Measurements from ENCODE around the gene EXOG. TPM values are rescaled to one million over a fixed set of nuclear protein-coding genes. Genes with fewer than 3 reads are reported as not detected.

Gene EXOG
- total RNA-seq, 1 donor from 2014 or later, result 11.2 TPM

DNA sequence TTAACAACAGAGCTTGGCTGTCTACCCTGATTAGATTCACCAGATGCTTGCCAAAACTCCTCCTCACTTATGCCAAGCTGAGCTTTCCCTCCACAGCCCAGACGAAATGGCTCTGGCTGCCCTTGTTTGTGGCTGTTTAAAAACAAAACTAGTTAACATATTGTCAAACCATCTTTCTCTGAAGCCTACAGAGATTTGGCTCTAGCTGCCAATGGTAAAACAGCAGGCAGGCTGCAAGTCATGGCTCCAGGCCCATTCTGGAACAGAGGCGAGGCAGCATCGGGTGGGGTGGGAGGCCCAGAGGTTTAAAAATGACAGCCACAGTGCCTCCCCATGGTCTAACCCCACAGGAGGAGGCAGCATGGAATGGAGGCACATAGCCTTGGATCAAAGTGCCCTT, 77.4 kb downstream of the EXOG start:
- no peaks in the 10 kb centered on the region for H3K27me3 ChIP-seq
- TF ChIP-seq, protein P1, sequence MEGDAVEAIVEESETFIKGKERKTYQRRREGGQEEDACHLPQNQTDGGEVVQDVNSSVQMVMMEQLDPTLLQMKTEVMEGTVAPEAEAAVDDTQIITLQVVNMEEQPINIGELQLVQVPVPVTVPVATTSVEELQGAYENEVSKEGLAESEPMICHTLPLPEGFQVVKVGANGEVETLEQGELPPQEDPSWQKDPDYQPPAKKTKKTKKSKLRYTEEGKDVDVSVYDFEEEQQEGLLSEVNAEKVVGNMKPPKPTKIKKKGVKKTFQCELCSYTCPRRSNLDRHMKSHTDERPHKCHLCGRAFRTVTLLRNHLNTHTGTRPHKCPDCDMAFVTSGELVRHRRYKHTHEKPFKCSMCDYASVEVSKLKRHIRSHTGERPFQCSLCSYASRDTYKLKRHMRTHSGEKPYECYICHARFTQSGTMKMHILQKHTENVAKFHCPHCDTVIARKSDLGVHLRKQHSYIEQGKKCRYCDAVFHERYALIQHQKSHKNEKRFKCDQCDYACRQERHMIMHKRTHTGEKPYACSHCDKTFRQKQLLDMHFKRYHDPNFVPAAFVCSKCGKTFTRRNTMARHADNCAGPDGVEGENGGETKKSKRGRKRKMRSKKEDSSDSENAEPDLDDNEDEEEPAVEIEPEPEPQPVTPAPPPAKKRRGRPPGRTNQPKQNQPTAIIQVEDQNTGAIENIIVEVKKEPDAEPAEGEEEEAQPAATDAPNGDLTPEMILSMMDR (IDR thresholded peaks at IDR 0.05), result no peak
- H3K9me3 ChIP-seq, result peaks cover 0 to 7% of the 10 kb centered on the region in 2 donors
- H3K36me3 ChIP-seq, result no peaks in the 10 kb centered on the region
- no peak overlapping the region for H3K4me3 ChIP-seq
- H3K4me1 ChIP-seq, result no peaks in the 10 kb centered on the region
- DNase-seq (ENCODE audit: low spot score in 2 of 2), result peak in 1 of 2 donors; percentile 39
- no peak overlapping the region for H3K27ac ChIP-seq
- intact Hi-C loops (cut with DNase I), result no loop called here

GRCh38 chr3:38574411-38575278, 78.5 kb downstream of the EXOG start:
- no peak overlapping the region for H3K4me3 ChIP-seq
- TF ChIP-seq, protein P1 (IDR thresholded peaks at IDR 0.05), result no peak
- intact Hi-C loops (cut with DNase I), result no loop called here
- H3K9me3 ChIP-seq, result peaks cover 0 to 7% of the 10 kb centered on the region in 2 donors
- H3K27me3 ChIP-seq, result no peaks in the 10 kb centered on the region
- DNase-seq (ENCODE audit: low spot score in 2 of 2), result no peak
- no peak overlapping the region for H3K27ac ChIP-seq
- no peaks in the 10 kb centered on the region for H3K4me1 ChIP-seq
- H3K36me3 ChIP-seq, result no peaks in the 10 kb centered on the region

GRCh38 chr3:38575279-38575843, 79.2 kb downstream of the EXOG start:
- no peaks in the 10 kb centered on the region for H3K36me3 ChIP-seq
- no peak overlapping the region for H3K27ac ChIP-seq
- H3K4me1 ChIP-seq, result no peaks in the 10 kb centered on the region
- H3K9me3 ChIP-seq, result peaks cover 0 to 7% of the 10 kb centered on the region in 2 donors
- H3K27me3 ChIP-seq, result no peaks in the 10 kb centered on the region
- TF ChIP-seq, protein P1 (IDR thresholded peaks at IDR 0.05), result no peak
- DNase-seq (ENCODE audit: low spot score in 2 of 2), result peak in 1 of 2 donors; percentile 57
- H3K4me3 ChIP-seq, result no peak overlapping the region
- intact Hi-C loops (cut with DNase I), result no loop called here

Other genes with a start within 250 kb of the EXOG start
- gene SLC22A13, start 230.5 kb upstream of the EXOG start, total RNA-seq, result not detected
- gene SLC22A14, start 214.0 kb upstream of the EXOG start, total RNA-seq, result not detected
- 0.43 TPM for gene XYLB, start 149.6 kb upstream of the EXOG start, total RNA-seq
- 15.2 TPM for gene ACVR2B, start 42.5 kb upstream of the EXOG start, total RNA-seq
- 2.7 TPM for gene SCN5A, start 153.3 kb downstream of the EXOG start, total RNA-seq

All from ascending aorta (tissue), 2 donors.